Astrocyte of the cerebellum (primary cell): ENCODE results near the gene GAST.

Experiments
- DNase-seq: peaks from one replicate; pipeline ENCODE4 v3.0.0-alpha.2; 2011; ENCODE audit warnings: low read depth
- H3K4me3 ChIP-seq: 2 replicates; pipeline ENCODE4 v1.5.1; 2011; ENCODE audit warnings: mild to moderate bottlenecking, low read depth, low read length, moderate library complexity
- CTCF ChIP-seq: IDR thresholded peaks from 2 replicates; pipeline ENCODE4 v1.5.1; 2012; ENCODE audit warnings: low read length, low read depth, moderate library complexity, mild to moderate bottlenecking; ENCODE audit errors: missing control alignments
- in situ Hi-C: cut with HindIII; loops from 2 replicates; pipeline ENCODE4 v1.10.0; 2017; ENCODE audit warnings: low sequenced_read_pairs

GAST gene

GRCh38 chr17:41734949-41735313 lies 22.8 kb downstream of the GAST start:
- no peak for TF ChIP-seq CTCF
- peak overlapping the region; percentile 39 for H3K4me3 ChIP-seq
- in situ Hi-C loops: loop anchor here (25.0 kb wide), 1 partner anchor 227 kb away; the partner anchor contains the start of gene CNP
- no peak for DNase-seq

GRCh38 chr17:41735744-41736143 lies 23.6 kb downstream of the GAST start:
- in situ Hi-C loops: loop anchor here (25.0 kb wide), 1 partner anchor 227 kb away; the partner anchor contains the start of gene CNP
- no peak for TF ChIP-seq CTCF
- no peak for DNase-seq
- H3K4me3 ChIP-seq: no peak overlapping the region

GRCh38 chr17:41736983-41737679 lies 25.0 kb downstream of the GAST start:
- TF ChIP-seq CTCF: no peak
- H3K4me3 ChIP-seq: no peak overlapping the region
- DNase-seq: no peak
- in situ Hi-C loops: loop anchor here (25.0 kb wide), 1 partner anchor 225 kb away; the partner anchor contains the start of gene CNP

- DNase-seq: no peak
- no peak for TF ChIP-seq CTCF
- in situ Hi-C loops: loop anchor here (25.0 kb wide), 1 partner anchor 225 kb away; the partner anchor contains the start of gene CNP
- no peak overlapping the region for H3K4me3 ChIP-seq
These were observed 25.5 kb downstream of the GAST start for GRCh38 chr17:41737680-41738023.

- peak; percentile 54 for DNase-seq
- in situ Hi-C loops: loop anchor here (25.0 kb wide), 1 partner anchor 224 kb away; the partner anchor contains the start of gene CNP
- peak; percentile 96 for TF ChIP-seq CTCF
- no peak overlapping the region for H3K4me3 ChIP-seq
These were observed 26.1 kb downstream of the GAST start for GRCh38 chr17:41738077-41738800.

GRCh38 chr17:41738801-41739112 lies 26.6 kb downstream of the GAST start:
- H3K4me3 ChIP-seq: no peak overlapping the region
- no peak for DNase-seq
- TF ChIP-seq CTCF: no peak
- in situ Hi-C loops: loop anchor here (25.0 kb wide), 1 partner anchor 224 kb away; the partner anchor contains the start of gene CNP
